IMR-90 (cell line): ENCODE results near the gene FN3KRP. TPM values are rescaled to one million over a fixed set of nuclear protein-coding genes. Genes with fewer than 3 reads are reported as not detected.

Experiments
- ATAC-seq: fragments of 200-7000 bp; cut with Tn5 transposase; 2 replicates; pipeline ENCODE4 v1.9.1; 2020; ENCODE audit warnings: low read depth, mild to moderate bottlenecking, moderate library complexity
- BruUV-seq: library from RNA; stranded (reverse); fragments of 400-500 nt; replicated peaks from 2 replicates; lab custom pipeline; 2021; lab: Mats Ljungman, UMichigan
- CTCF ChIA-PET: fragments of 300-600 bp; formaldehyde crosslinking; extraction: SDS; loops from one replicate; lab custom pipeline; 2021; ENCODE audit warnings: antibody characterized with exemption; lab: Yijun Ruan, JAX
- POLR2A ChIA-PET: fragments of 300-600 bp; sonication (Branson Sonifier 250); formaldehyde crosslinking; loops from one replicate; lab custom pipeline; 2022; ENCODE audit warnings: antibody characterized with exemption; ENCODE audit not compliant: unreplicated experiment; lab: Charles Lee
- DNase-seq: peaks from one replicate; pipeline ENCODE4 v3.0.0; 2013
- H2AFZ ChIP-seq: replicated peaks from 2 replicates; pipeline ENCODE3; 2013; ENCODE audit warnings: low read length, mild to moderate bottlenecking; ENCODE audit not compliant: poor library complexity
- H2AK5ac ChIP-seq: 2 replicates; pipeline ENCODE4 v1.6.1; 2013; ENCODE audit warnings: low read depth, low read length, inconsistent platforms
- H2AK9ac ChIP-seq: replicated peaks from 2 replicates; pipeline ENCODE3; 2013; ENCODE audit warnings: mild to moderate bottlenecking, low read depth, low read length, moderate library complexity; ENCODE audit not compliant: poor library complexity
- H2BK120ac ChIP-seq: 2 replicates; pipeline ENCODE4 v1.6.1; 2013; ENCODE audit warnings: low read depth, low read length, inconsistent platforms
- H2BK15ac ChIP-seq: 3 replicates; pipeline ENCODE4 v1.6.1; 2013; ENCODE audit warnings: low read depth, low read length, inconsistent platforms
- H2BK20ac ChIP-seq: 2 replicates; pipeline ENCODE4 v1.6.1; 2013; ENCODE audit warnings: low read depth, mild to moderate bottlenecking, inconsistent platforms, low read length, moderate library complexity
- H2BK5ac ChIP-seq: 2 replicates; pipeline ENCODE4 v1.6.1; 2013; ENCODE audit warnings: mild to moderate bottlenecking, low read depth, low read length, inconsistent platforms; ENCODE audit not compliant: poor library complexity, severe bottlenecking
- H3K14ac ChIP-seq: replicated peaks from 2 replicates; pipeline ENCODE4 v1.6.1; 2013; ENCODE audit warnings: low read depth, low read length, inconsistent platforms
- H3K18ac ChIP-seq: 2 replicates; pipeline ENCODE4 v1.6.1; 2013; ENCODE audit warnings: low read depth, low read length, control low read depth
- H3K23ac ChIP-seq: 2 replicates; pipeline ENCODE4 v1.6.1; 2013; ENCODE audit warnings: low read depth, low read length, inconsistent platforms
- H3K27ac ChIP-seq: 2 replicates; pipeline ENCODE4 v1.5.1; 2013; ENCODE audit warnings: mild to moderate bottlenecking, control low read depth, low read length; ENCODE audit not compliant: insufficient read depth
- H3K27me3 ChIP-seq: 2 replicates; pipeline ENCODE4 v1.6.1; 2013; ENCODE audit warnings: low read length; ENCODE audit not compliant: control insufficient read depth, insufficient read depth
- H3K36me3 ChIP-seq: 2 replicates; pipeline ENCODE4 v1.6.1; 2013; ENCODE audit warnings: low read length, mixed read lengths; ENCODE audit not compliant: control insufficient read depth, insufficient read depth
- H3K4ac ChIP-seq: 2 replicates; pipeline ENCODE4 v1.6.1; 2013; ENCODE audit warnings: low read depth, low read length, inconsistent platforms
- H3K4me1 ChIP-seq: 2 replicates; pipeline ENCODE4 v1.6.1; 2013; ENCODE audit warnings: low read length, mixed read lengths; ENCODE audit not compliant: control insufficient read depth, insufficient read depth
- H3K4me2 ChIP-seq: 2 replicates; pipeline ENCODE4 v1.6.1; 2013; ENCODE audit warnings: low read depth, mild to moderate bottlenecking, control low read depth, low read length, moderate library complexity
- H3K4me3 ChIP-seq: 2 replicates; pipeline ENCODE4 v1.5.1; 2013; ENCODE audit warnings: low read depth, mild to moderate bottlenecking, control low read depth, low read length, moderate library complexity; ENCODE audit not compliant: insufficient read depth
- H3K56ac ChIP-seq: 2 replicates; pipeline ENCODE4 v1.6.1; 2013; ENCODE audit warnings: low read length, inconsistent platforms; ENCODE audit not compliant: insufficient read depth; ENCODE audit errors: extremely low read depth
- H3K79me1 ChIP-seq, 2 experiments: 2 replicates each; pipeline ENCODE4 v1.6.1; 2013; ENCODE audit warnings: low read length in 2 of 2, inconsistent platforms in 1 of 2, low read depth in 1 of 2
- H3K9ac ChIP-seq: 2 replicates; pipeline ENCODE4 v1.6.1; 2013; ENCODE audit warnings: low read depth, low read length, control low read depth
- H3K9me1 ChIP-seq: 2 replicates; pipeline ENCODE4 v1.6.1; 2013; ENCODE audit warnings: low read length, inconsistent platforms; ENCODE audit not compliant: insufficient read depth
- H3K9me3 ChIP-seq: 2 replicates; pipeline ENCODE4 v1.6.1; 2013; ENCODE audit warnings: low read length; ENCODE audit not compliant: control insufficient read depth, insufficient read depth
- H4K20me1 ChIP-seq: 2 replicates; pipeline ENCODE4 v1.6.1; 2013; ENCODE audit warnings: low read length, inconsistent platforms; ENCODE audit not compliant: insufficient read depth
- H4K5ac ChIP-seq: 2 replicates; pipeline ENCODE4 v1.6.1; 2013; ENCODE audit warnings: mild to moderate bottlenecking, low read depth, low read length, control low read depth
- H4K8ac ChIP-seq, 2 experiments: 2 replicates each; pipeline ENCODE4 v1.6.1; 2013; ENCODE audit warnings: low read depth in 2 of 2, low read length in 2 of 2, control low read depth in 1 of 2, inconsistent platforms in 1 of 2
- H4K91ac ChIP-seq: 2 replicates; pipeline ENCODE4 v1.6.1; 2013; ENCODE audit warnings: low read depth, low read length, inconsistent platforms; ENCODE audit not compliant: insufficient read depth
- CEBPB ChIP-seq: IDR thresholded peaks from 2 replicates; pipeline ENCODE4 v1.6.1; 2012; ENCODE audit warnings: low read depth, low read length, improper control_type of control experiment
- CTCF ChIP-seq: conservative IDR thresholded peaks from 2 replicates; pipeline ENCODE4 v1.5.1; 2012; ENCODE audit warnings: mild to moderate bottlenecking, low read depth, low read length, improper control_type of control experiment
- FOS ChIP-seq: fragments of 150-350 bp; IDR thresholded peaks from 2 replicates; pipeline ENCODE4 v1.6.1; 2016; ENCODE audit warnings: low read depth, low read length
- MAFK ChIP-seq: IDR thresholded peaks from 2 replicates; pipeline ENCODE4 v1.6.1; 2012; ENCODE audit warnings: low read depth, low read length, improper control_type of control experiment
- MAZ ChIP-seq: IDR thresholded peaks from 2 replicates; pipeline ENCODE4 v1.6.1; 2012; ENCODE audit warnings: low read depth, mild to moderate bottlenecking, low read length, improper control_type of control experiment, moderate library complexity, borderline replicate concordance
- MXI1 ChIP-seq: IDR thresholded peaks from 2 replicates; pipeline ENCODE4 v1.6.1; 2012; ENCODE audit warnings: low read depth, mild to moderate bottlenecking, low read length, moderate library complexity, borderline replicate concordance
- NFE2L2 ChIP-seq: fragments of 150-350 bp; IDR thresholded peaks from 2 replicates; pipeline ENCODE4 v1.6.1; 2016; ENCODE audit warnings: low read depth, mild to moderate bottlenecking, low read length
- POLR2A ChIP-seq: IDR thresholded peaks from 2 replicates; pipeline ENCODE4 v1.6.1; 2012; ENCODE audit warnings: mild to moderate bottlenecking, low read depth, low read length
- RCOR1 ChIP-seq: IDR thresholded peaks from 2 replicates; pipeline ENCODE4 v1.6.1; 2012; ENCODE audit warnings: mild to moderate bottlenecking, low read length, improper control_type of control experiment; ENCODE audit not compliant: insufficient replicate concordance
- RFX5 ChIP-seq: IDR thresholded peaks from 2 replicates; pipeline ENCODE4 v1.8.0; 2012; ENCODE audit warnings: low read depth, mild to moderate bottlenecking, low read length, moderate library complexity
- SMC3 ChIP-seq: fragments of 150-350 bp; IDR thresholded peaks from 2 replicates; pipeline ENCODE4 v1.6.1; 2016; ENCODE audit warnings: low read depth, mild to moderate bottlenecking, antibody characterized with exemption, low read length, moderate library complexity
- USF2 ChIP-seq: fragments of 150-350 bp; IDR thresholded peaks from 2 replicates; pipeline ENCODE4 v1.6.1; 2017; ENCODE audit warnings: mild to moderate bottlenecking, antibody characterized with exemption, low read length, low read depth
- WGBS, 2 experiments: methylation state at CpG; one replicate each; pipeline versions ENCODE4 v1.1.5 to v1.1.7; 2013; ENCODE audit warnings: missing lambda C conversion rate in 2 of 2; ENCODE audit not compliant: insufficient read length in 1 of 2; ENCODE audit errors: extremely low coverage in 2 of 2; 5-methylcytosine and 5-hydroxymethylcytosine counted together
- dilution Hi-C: fragments of 300-500 bp; cut with HindIII; formaldehyde crosslinking; loops from one replicate; pipeline ENCODE4 v1.14.3; 2018; ENCODE audit warnings: low sequenced_read_pairs; ENCODE audit not compliant: unreplicated experiment
- in situ Hi-C: fragments of 300-500 bp; cut with MboI; formaldehyde crosslinking; loops from 3 replicates; pipeline ENCODE4 v1.14.3; 2019; ENCODE audit warnings: low sequenced_read_pairs, inconsistent platforms, mixed read lengths
- intact Hi-C: fragments of 100-400 bp; cut with micrococcal nuclease; formaldehyde crosslinking; loops from 2 replicates; pipeline ENCODE4 v1.10.0; 2022
- polyA plus RNA-seq, 3 experiments: library from polyadenylated mRNA; depleted of rRNA; stranded (reverse); fragments of >200 nt; gene quantifications; 2 replicates each; pipeline ENCODE4 v1.2.3, GENCODE V29; 2012; ENCODE audit warnings: low replicate concordance in 1 of 3
- total RNA-seq: library from RNA; depleted of rRNA; stranded (reverse); fragments of >200 nt; gene quantifications from 2 replicates; pipeline ENCODE4 v1.2.3, GENCODE V29; 2012

Gene FN3KRP
- total and polyA plus RNA-seq, 2 of the 4 experiments (the other 2 are of a cell fraction), result 18.6 to 20.3 TPM

GRCh38 chr17:82753201-82753464, 36.6 kb downstream of the FN3KRP start:
- ChIA-PET POLR2A (no interaction called here), CTCF (no interaction called here)
- Histone ChIP-seq H3K9ac (peak overlapping the region; percentile 43), H4K5ac (no peak overlapping the region), H4K8ac (no peak overlapping the region), H4K91ac (no peak overlapping the region), H2BK5ac (no peak overlapping the region), H3K27me3 (no peaks in the 10 kb centered on the region), H3K56ac (no peak overlapping the region), H2AK9ac (no peak overlapping the region), H3K9me1 (peaks cover 10% of the 10 kb centered on the region), H3K36me3 (peaks cover 2% of the 10 kb centered on the region), H2AFZ (no peak overlapping the region), H3K4me2 (peak overlapping the region; percentile 98), H2BK20ac (no peak overlapping the region), H2BK120ac (no peak overlapping the region), H4K20me1 (peaks cover 16% of the 10 kb centered on the region), H3K18ac (no peak overlapping the region), H3K4me3 (peak overlapping the region; percentile 93), H3K4ac (no peak overlapping the region), H2BK15ac (no peak overlapping the region), H2AK5ac (no peak overlapping the region), H3K23ac (0 out of 2 replicates have a peak overlapping the region, but pooled peaks have one; percentile 77), H3K4me1 (peaks cover 4% of the 10 kb centered on the region), H3K9me3 (no peaks in the 10 kb centered on the region; the same call in 1 of the 2 replicates), H3K14ac (no peak overlapping the region), H3K79me1 (peaks cover 28 to 53% of the 10 kb centered on the region in 2 experiments), H3K27ac (no peak overlapping the region)
- dilution Hi-C loops, result no loop called here
- intact Hi-C loops, result loop anchor here (2.0 kb wide), 1 partner anchor 54 kb away; the partner anchor contains the start of gene RAB40B
- 100% methylated on average over 1 of the region's 8 CpGs; no CpG with 5 or more reads in 1 of the 2 experiments for WGBS, 2 experiments
- ATAC-seq (no peak), DNase-seq (no peak)
- TF ChIP-seq MAFK (no peak), CEBPB (no peak), MXI1 (no peak), NFE2L2 (no peak), SMC3 (no peak), POLR2A (no peak), FOS (no peak), CTCF (no peak), RFX5 (no peak), MAZ (no peak), USF2 (no peak), RCOR1 (no peak)
- in situ Hi-C loops, result no loop called here
- no TSS peak for BruUV-seq
